CD14-positive monocyte (primary cell): ENCODE results near the gene TBC1D16. TPM values are rescaled to one million over a fixed set of nuclear protein-coding genes. Genes with fewer than 3 reads are reported as not detected.

ENCODE experiments used
- DNase-seq, 3 donors: peaks; one replicate each; pipeline ENCODE4 v3.0.0-alpha.2; 2011 to 2022
- H2AFZ ChIP-seq: 2 replicates; pipeline ENCODE4 v1.6.0; 2012; ENCODE audit warnings: mild to moderate bottlenecking, low read depth, low read length, inconsistent platforms; ENCODE audit not compliant: insufficient read depth, poor library complexity, severe bottlenecking
- H3K27ac ChIP-seq, 2 donors: 1 replicate in 1 of 2; 2 replicates in 1 of 2; pipeline ENCODE4 v1.5.1; 2012 to 2013; ENCODE audit warnings: low read length in 2 of 2, control low read depth in 1 of 2, inconsistent platforms in 1 of 2, low read depth in 1 of 2, mild to moderate bottlenecking in 1 of 2
- H3K27me3 ChIP-seq, 2 donors: one replicate each; pipeline versions ENCODE4 v1.6.0 to v1.6.1; 2011 to 2013; ENCODE audit warnings: low read length in 2 of 2; ENCODE audit not compliant: control insufficient read depth in 2 of 2, insufficient read depth in 2 of 2
- H3K36me3 ChIP-seq, 2 donors: replicated peaks in 1 of 2; 1 replicate in 1 of 2; 2 replicates in 1 of 2; pipeline versions ENCODE4 v1.5.1 to v1.6.1; 2012 to 2013; ENCODE audit warnings: low read length in 2 of 2, control low read depth in 1 of 2, inconsistent platforms in 1 of 2, mild to moderate bottlenecking in 1 of 2; ENCODE audit not compliant: insufficient read depth in 2 of 2, control insufficient read depth in 1 of 2
- H3K4me1 ChIP-seq, 2 donors: 1 replicate in 1 of 2; 2 replicates in 1 of 2; pipeline versions ENCODE4 v1.5.1 to v1.6.1; 2012 to 2013; ENCODE audit warnings: low read length in 2 of 2, control low read depth in 1 of 2, inconsistent platforms in 1 of 2, mild to moderate bottlenecking in 1 of 2, moderate library complexity in 1 of 2; ENCODE audit not compliant: insufficient read depth in 2 of 2, control insufficient read depth in 1 of 2
- H3K4me2 ChIP-seq: replicated peaks from 2 replicates; pipeline ENCODE3; 2012; ENCODE audit warnings: low read length, moderate library complexity, mild to moderate bottlenecking; ENCODE audit not compliant: poor library complexity, severe bottlenecking; ENCODE audit errors: extremely low read depth
- H3K4me3 ChIP-seq, 3 experiments: fragments of 200-600 bp in 1 of 3; sonication (generic) in 1 of 3; replicated peaks in 1 of 3; 1 replicate in 2 of 3; 2 replicates in 1 of 3; pipeline ENCODE4 v1.5.1; 2011 to 2013; ENCODE audit warnings: low read length in 3 of 3, mild to moderate bottlenecking in 3 of 3, control low read depth in 2 of 3, low read depth in 2 of 3, inconsistent platforms in 1 of 3, moderate library complexity in 1 of 3
- H3K79me2 ChIP-seq: 2 replicates; pipeline ENCODE4 v1.6.0; 2012; ENCODE audit warnings: mild to moderate bottlenecking, control low read depth, inconsistent platforms, low read length, moderate library complexity; ENCODE audit not compliant: insufficient read depth
- H3K9ac ChIP-seq: 2 replicates; pipeline ENCODE4 v1.6.0; 2017; ENCODE audit warnings: low read length, mild to moderate bottlenecking; ENCODE audit not compliant: insufficient read depth, poor library complexity, severe bottlenecking
- H3K9me3 ChIP-seq, 2 donors: replicated peaks in 1 of 2; 1 replicate in 1 of 2; 2 replicates in 1 of 2; pipeline versions ENCODE4 v1.5.1 to v1.6.1; 2012 to 2013; ENCODE audit warnings: low read length in 2 of 2, control low read depth in 1 of 2; ENCODE audit not compliant: control insufficient read depth in 1 of 2, insufficient read depth in 1 of 2
- H4K20me1 ChIP-seq: 2 replicates; pipeline ENCODE4 v1.6.0; 2012; ENCODE audit warnings: mild to moderate bottlenecking, low read length, control low read depth, moderate library complexity; ENCODE audit not compliant: insufficient read depth
- H3K27ac Mint-ChIP-seq, 7 donors: one replicate each; pipeline ENCODE4 v1.8.0; 2020; ENCODE audit warnings: mild to moderate bottlenecking in 7 of 7, mixed read lengths in 7 of 7, moderate library complexity in 6 of 7, inconsistent platforms in 2 of 7
- H3K27me3 Mint-ChIP-seq, 3 donors: one replicate each; pipeline ENCODE4 v1.8.0; 2021 to 2022; ENCODE audit warnings: low read depth in 3 of 3, mild to moderate bottlenecking in 3 of 3, mixed read lengths in 3 of 3, moderate library complexity in 3 of 3, inconsistent platforms in 1 of 3
- H3K36me3 Mint-ChIP-seq, 2 donors: one replicate each; pipeline ENCODE4 v1.8.0; 2020; ENCODE audit warnings: mixed read lengths in 2 of 2, inconsistent platforms in 1 of 2, mild to moderate bottlenecking in 1 of 2
- H3K4me1 Mint-ChIP-seq: one replicate; pipeline ENCODE4 v1.8.0; 2020; ENCODE audit warnings: mild to moderate bottlenecking, mixed read lengths
- H3K4me3 Mint-ChIP-seq, 2 donors: one replicate each; pipeline ENCODE4 v1.8.0; 2020; ENCODE audit warnings: mild to moderate bottlenecking in 2 of 2, mixed read lengths in 2 of 2, moderate library complexity in 1 of 2
- H3K9me3 Mint-ChIP-seq, 7 donors: one replicate each; pipeline ENCODE4 v1.8.0; 2020 to 2022; ENCODE audit warnings: mixed read lengths in 7 of 7, mild to moderate bottlenecking in 6 of 7, moderate library complexity in 6 of 7, inconsistent platforms in 2 of 7
- WGBS: methylation state at CpG from one replicate; pipeline ENCODE4 v1.1.5; 2013; ENCODE audit warnings: missing lambda C conversion rate; ENCODE audit not compliant: insufficient coverage; 5-methylcytosine and 5-hydroxymethylcytosine counted together
- intact Hi-C, 2 donors: fragments of 100-400 bp; cut with micrococcal nuclease; formaldehyde crosslinking; loops; one replicate each; pipeline versions ENCODE4 v1.15.0 to v1.15.1; 2023
- polyA plus RNA-seq, 3 donors: library from polyadenylated mRNA; depleted of rRNA in 1 of 3; unstranded in 2 of 3; stranded (reverse) in 1 of 3; fragments of 300-500 nt in 2 of 3; fragments of >200 nt in 1 of 3; fragmentation: Illumina TruSeq in 2 of 3; gene quantifications; 1 replicate in 2 of 3; 2 replicates in 1 of 3; pipeline ENCODE4 v1.2.3, GENCODE V29; 2012 to 2021
- TF ChIP-seq, protein P1 (sequence below): fragments of 200-600 bp; IDR thresholded peaks from one replicate; pipeline ENCODE4 v1.8.0; 2022; ENCODE audit warnings: antibody characterized with exemption, mild to moderate bottlenecking

TBC1D16 gene
- polyA plus RNA-seq, 3 donors, result 0.11 to 0.53 (median 0.27) TPM

DNA sequence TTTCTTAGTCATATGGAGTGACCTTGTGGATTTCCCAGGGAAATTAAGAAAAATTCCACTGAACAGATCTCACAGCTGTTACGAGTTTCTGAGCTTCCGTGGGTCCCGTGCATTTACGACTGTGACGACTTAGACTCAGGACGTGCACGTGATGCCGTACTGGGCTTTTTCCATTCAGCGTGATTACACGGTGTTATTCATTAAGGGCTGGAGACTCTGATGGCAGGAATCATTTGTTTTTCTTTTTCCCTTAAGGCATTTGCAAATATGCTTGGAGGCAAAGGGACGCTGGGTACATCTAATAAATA is 57.2 kb downstream of the TBC1D16 start:
- WGBS, result 98% methylated on average over 10 of the region's 11 CpGs
- no peaks in the 10 kb centered on the region for H3K36me3 Mint-ChIP-seq
- no peak overlapping the region for H3K4me3 Mint-ChIP-seq
- Histone ChIP-seq H3K27ac (no peak overlapping the region), H3K79me2 (no peaks in the 10 kb centered on the region), H3K9me3 (no peaks in the 10 kb centered on the region), H3K4me3 (no peak overlapping the region), H3K36me3 (no peaks in the 10 kb centered on the region), H4K20me1 (no peaks in the 10 kb centered on the region), H3K4me2 (no peak overlapping the region), H3K27me3 (no peaks in the 10 kb centered on the region), H3K4me1 (no peaks in the 10 kb centered on the region), H3K9ac (no peak overlapping the region), H2AFZ (no peak overlapping the region)
- TF ChIP-seq, protein P1, sequence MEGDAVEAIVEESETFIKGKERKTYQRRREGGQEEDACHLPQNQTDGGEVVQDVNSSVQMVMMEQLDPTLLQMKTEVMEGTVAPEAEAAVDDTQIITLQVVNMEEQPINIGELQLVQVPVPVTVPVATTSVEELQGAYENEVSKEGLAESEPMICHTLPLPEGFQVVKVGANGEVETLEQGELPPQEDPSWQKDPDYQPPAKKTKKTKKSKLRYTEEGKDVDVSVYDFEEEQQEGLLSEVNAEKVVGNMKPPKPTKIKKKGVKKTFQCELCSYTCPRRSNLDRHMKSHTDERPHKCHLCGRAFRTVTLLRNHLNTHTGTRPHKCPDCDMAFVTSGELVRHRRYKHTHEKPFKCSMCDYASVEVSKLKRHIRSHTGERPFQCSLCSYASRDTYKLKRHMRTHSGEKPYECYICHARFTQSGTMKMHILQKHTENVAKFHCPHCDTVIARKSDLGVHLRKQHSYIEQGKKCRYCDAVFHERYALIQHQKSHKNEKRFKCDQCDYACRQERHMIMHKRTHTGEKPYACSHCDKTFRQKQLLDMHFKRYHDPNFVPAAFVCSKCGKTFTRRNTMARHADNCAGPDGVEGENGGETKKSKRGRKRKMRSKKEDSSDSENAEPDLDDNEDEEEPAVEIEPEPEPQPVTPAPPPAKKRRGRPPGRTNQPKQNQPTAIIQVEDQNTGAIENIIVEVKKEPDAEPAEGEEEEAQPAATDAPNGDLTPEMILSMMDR, result no peak
- H3K9me3 Mint-ChIP-seq, result no peaks in the 10 kb centered on the region
- intact Hi-C loops, result no loop called here
- H3K27me3 Mint-ChIP-seq, result peaks cover 0 to 6% (median 5%) of the 10 kb centered on the region in 3 donors
- no peak for DNase-seq
- no peaks in the 10 kb centered on the region for H3K4me1 Mint-ChIP-seq
- no peak overlapping the region for H3K27ac Mint-ChIP-seq

DNA sequence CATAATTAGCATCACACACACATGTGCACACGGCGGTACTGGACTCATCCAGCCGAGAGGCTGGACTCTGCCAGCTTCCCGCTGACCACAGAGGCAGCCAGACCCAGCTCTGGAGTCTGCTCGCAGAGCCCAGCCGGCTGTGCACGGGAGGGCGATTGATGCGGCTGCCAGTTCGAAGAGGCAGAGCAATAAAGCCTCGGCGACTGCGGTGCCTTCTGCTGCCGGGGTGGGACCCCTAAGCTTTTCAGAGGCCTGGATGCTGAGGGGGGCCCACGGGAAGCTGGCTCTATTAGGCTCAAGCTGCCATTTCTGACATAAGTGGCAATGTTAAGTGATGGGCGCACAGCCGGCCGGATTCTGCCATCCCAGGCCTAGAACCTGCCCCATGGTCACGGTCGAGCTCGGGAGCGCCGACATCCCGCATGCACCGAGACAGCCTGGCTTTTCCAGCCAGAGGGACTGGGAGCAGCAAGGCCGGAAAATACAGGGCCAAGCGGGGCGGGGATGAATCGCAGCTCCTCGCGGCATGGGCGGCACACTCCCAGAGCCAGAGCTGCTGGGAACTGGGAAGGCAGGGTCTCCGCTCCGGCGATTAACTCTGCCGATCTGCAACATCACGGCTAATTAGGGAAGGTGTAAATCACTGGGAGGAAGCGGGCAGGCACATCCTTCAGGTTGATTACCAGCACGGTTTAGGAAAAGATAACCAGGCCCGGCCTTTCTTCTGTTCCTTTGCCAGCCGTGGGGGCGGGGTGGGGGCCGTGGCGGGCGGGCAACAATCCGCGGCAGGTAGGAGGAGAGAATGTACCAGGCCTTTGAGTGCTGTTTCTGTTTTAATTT is 57.7 kb downstream of the TBC1D16 start:
- H3K27ac Mint-ChIP-seq, result peak overlapping the region in 1 of 7 donors; percentile 33
- TF ChIP-seq, protein P1, result no peak
- no peaks in the 10 kb centered on the region for H3K9me3 Mint-ChIP-seq
- Histone ChIP-seq H3K4me3 (no peak overlapping the region), H3K27me3 (no peaks in the 10 kb centered on the region), H4K20me1 (no peaks in the 10 kb centered on the region), H3K27ac (no peak overlapping the region), H3K9ac (no peak overlapping the region), H3K36me3 (no peaks in the 10 kb centered on the region), H3K4me2 (no peak overlapping the region), H2AFZ (no peak overlapping the region), H3K79me2 (no peaks in the 10 kb centered on the region), H3K9me3 (no peaks in the 10 kb centered on the region), H3K4me1 (no peaks in the 10 kb centered on the region)
- intact Hi-C loops, result no loop called here
- no peaks in the 10 kb centered on the region for H3K4me1 Mint-ChIP-seq
- H3K27me3 Mint-ChIP-seq, result peaks cover 4 to 6% (median 4%) of the 10 kb centered on the region in 3 donors
- no peaks in the 10 kb centered on the region for H3K36me3 Mint-ChIP-seq
- no peak for DNase-seq
- WGBS, result 96% methylated on average over 44 of the region's 47 CpGs
- no peak overlapping the region for H3K4me3 Mint-ChIP-seq
